GM12878 (cell line): Measurements from ENCODE around the gene PAPPA. TPM values are rescaled to one million over a fixed set of nuclear protein-coding genes. Genes with fewer than 3 reads are reported as not detected.

Source experiments
- CREM ChIP-seq: IDR thresholded peaks from 2 replicates; pipeline ENCODE4 v1.6.1; 2014; ENCODE audit warnings: antibody characterized with exemption, low read depth
- EZH2 ChIP-seq: IDR thresholded peaks from 2 replicates; pipeline ENCODE4 v1.6.1; 2012; ENCODE audit warnings: low read depth, mild to moderate bottlenecking, control low read depth, inconsistent platforms, low read length, borderline replicate concordance; ENCODE audit not compliant: control insufficient read depth
- HCFC1 ChIP-seq: fragments of 150-350 bp; IDR thresholded peaks from 2 replicates; pipeline ENCODE4 v1.6.1; 2014; ENCODE audit warnings: low read length
- HDAC2 ChIP-seq: fragments of 200-600 bp; sonication (generic); IDR thresholded peaks from 2 replicates; pipeline ENCODE4 v1.6.1; 2017
- SUZ12 ChIP-seq: fragments of 200-600 bp; sonication (generic); IDR thresholded peaks from one replicate; pipeline ENCODE4 v1.6.1; 2018; ENCODE audit warnings: antibody characterized with exemption, mild to moderate bottlenecking; ENCODE audit not compliant: unreplicated experiment
- polyA plus RNA-seq, 11 experiments: library from polyadenylated mRNA; depleted of rRNA in 4 of 11; unstranded in 6 of 11; stranded (reverse) in 5 of 11; fragments of >200 nt; fragmentation: Nextera tagmentation in 4 of 11; fragmentation: Illumina TruSeq in 1 of 11; extraction: Ambion mirVana in 4 of 11; extraction: Trizol in 1 of 11; gene quantifications; 1 replicate in 1 of 11; 2 replicates in 10 of 11; pipeline versions ENCODE4 v1.2.1 to v1.2.3, GENCODE V29; 2011 to 2016; ENCODE audit warnings: inconsistent platforms in 2 of 11, missing spikeins in 2 of 11, low read depth in 1 of 11
- total RNA-seq, 4 experiments: library from RNA; depleted of rRNA in 3 of 4; stranded (reverse); fragments of >200 nt in 3 of 4; fragmentation: Illumina TruSeq in 1 of 4; extraction: Trizol in 1 of 4; gene quantifications; 2 replicates each; pipeline versions ENCODE4 v1.2.1 to v1.2.3, GENCODE V29; 2013 to 2021
- TF ChIP-seq, protein P1 (sequence below): fragments of 450-650 bp; IDR thresholded peaks from 2 replicates; pipeline ENCODE4 v1.6.1; 2018; ENCODE audit warnings: mild to moderate bottlenecking, low read depth, moderate library complexity; ENCODE audit not compliant: partially characterized antibody
- TF ChIP-seq, protein P2 (sequence below): fragments of 450-650 bp; IDR thresholded peaks from 2 replicates; pipeline ENCODE4 v1.6.1; 2017; ENCODE audit warnings: mild to moderate bottlenecking, moderate library complexity

The PAPPA gene
- total and polyA plus RNA-seq, 10 of the 15 experiments (the other 5 are each of a cell fraction or from before 2014, with no cell fraction given): under 0.01 to 0.19 (median 0.02) TPM; not detected in 4

DNA sequence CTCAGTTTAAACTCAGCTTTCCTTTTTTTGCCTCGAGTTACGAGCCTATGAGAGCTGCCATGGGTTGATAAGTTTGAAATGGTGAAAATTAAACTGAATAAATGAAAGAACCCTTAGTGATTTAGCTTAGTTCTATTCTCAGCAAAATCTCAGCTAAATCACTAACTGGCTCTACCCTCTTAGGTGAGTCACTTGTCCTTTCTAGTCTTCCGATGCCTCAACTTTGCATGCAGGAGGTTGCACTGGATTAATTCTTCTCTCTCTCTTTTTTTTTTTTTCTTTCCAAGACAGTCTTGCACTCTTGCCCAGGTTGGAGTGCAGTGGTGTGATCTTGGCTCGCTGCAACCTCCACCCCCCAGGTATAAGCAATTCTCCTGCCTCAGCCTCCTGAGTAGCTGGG lies 83.9 kb downstream of the PAPPA start (continued):
- TF ChIP-seq EZH2: no peak
- TF ChIP-seq CREM: no peak
- TF ChIP-seq HCFC1: no peak
- TF ChIP-seq, protein P1, sequence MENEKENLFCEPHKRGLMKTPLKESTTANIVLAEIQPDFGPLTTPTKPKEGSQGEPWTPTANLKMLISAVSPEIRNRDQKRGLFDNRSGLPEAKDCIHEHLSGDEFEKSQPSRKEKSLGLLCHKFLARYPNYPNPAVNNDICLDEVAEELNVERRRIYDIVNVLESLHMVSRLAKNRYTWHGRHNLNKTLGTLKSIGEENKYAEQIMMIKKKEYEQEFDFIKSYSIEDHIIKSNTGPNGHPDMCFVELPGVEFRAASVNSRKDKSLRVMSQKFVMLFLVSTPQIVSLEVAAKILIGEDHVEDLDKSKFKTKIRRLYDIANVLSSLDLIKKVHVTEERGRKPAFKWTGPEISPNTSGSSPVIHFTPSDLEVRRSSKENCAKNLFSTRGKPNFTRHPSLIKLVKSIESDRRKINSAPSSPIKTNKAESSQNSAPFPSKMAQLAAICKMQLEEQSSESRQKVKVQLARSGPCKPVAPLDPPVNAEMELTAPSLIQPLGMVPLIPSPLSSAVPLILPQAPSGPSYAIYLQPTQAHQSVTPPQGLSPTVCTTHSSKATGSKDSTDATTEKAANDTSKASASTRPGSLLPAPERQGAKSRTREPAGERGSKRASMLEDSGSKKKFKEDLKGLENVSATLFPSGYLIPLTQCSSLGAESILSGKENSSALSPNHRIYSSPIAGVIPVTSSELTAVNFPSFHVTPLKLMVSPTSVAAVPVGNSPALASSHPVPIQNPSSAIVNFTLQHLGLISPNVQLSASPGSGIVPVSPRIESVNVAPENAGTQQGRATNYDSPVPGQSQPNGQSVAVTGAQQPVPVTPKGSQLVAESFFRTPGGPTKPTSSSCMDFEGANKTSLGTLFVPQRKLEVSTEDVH: no peak
- TF ChIP-seq HDAC2: no peak
- TF ChIP-seq SUZ12: no peak
- TF ChIP-seq, protein P2, sequence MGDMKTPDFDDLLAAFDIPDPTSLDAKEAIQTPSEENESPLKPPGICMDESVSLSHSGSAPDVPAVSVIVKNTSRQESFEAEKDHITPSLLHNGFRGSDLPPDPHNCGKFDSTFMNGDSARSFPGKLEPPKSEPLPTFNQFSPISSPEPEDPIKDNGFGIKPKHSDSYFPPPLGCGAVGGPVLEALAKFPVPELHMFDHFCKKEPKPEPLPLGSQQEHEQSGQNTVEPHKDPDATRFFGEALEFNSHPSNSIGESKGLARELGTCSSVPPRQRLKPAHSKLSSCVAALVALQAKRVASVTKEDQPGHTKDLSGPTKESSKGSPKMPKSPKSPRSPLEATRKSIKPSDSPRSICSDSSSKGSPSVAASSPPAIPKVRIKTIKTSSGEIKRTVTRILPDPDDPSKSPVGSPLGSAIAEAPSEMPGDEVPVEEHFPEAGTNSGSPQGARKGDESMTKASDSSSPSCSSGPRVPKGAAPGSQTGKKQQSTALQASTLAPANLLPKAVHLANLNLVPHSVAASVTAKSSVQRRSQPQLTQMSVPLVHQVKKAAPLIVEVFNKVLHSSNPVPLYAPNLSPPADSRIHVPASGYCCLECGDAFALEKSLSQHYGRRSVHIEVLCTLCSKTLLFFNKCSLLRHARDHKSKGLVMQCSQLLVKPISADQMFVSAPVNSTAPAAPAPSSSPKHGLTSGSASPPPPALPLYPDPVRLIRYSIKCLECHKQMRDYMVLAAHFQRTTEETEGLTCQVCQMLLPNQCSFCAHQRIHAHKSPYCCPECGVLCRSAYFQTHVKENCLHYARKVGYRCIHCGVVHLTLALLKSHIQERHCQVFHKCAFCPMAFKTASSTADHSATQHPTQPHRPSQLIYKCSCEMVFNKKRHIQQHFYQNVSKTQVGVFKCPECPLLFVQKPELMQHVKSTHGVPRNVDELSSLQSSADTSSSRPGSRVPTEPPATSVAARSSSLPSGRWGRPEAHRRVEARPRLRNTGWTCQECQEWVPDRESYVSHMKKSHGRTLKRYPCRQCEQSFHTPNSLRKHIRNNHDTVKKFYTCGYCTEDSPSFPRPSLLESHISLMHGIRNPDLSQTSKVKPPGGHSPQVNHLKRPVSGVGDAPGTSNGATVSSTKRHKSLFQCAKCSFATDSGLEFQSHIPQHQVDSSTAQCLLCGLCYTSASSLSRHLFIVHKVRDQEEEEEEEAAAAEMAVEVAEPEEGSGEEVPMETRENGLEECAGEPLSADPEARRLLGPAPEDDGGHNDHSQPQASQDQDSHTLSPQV: no peak
